K562 (cell line): Measurements from ENCODE around the gene MDP1. TPM values are rescaled to one million over a fixed set of nuclear protein-coding genes. Genes with fewer than 3 reads are reported as not detected.
A peak's percentile ranks its signal among the peaks of the same experiment; 100 is the strongest.

Experiments used
- E2F6 ChIP-seq, 2 experiments: IDR thresholded peaks; 2 replicates each; pipeline ENCODE4 v1.6.1; 2011; ENCODE audit warnings: borderline replicate concordance in 1 of 2, control low read depth in 1 of 2, low read depth in 1 of 2, low read length in 1 of 2, mild to moderate bottlenecking in 1 of 2, mixed read lengths in 1 of 2, moderate library complexity in 1 of 2; ENCODE audit not compliant: insufficient read depth in 1 of 2, insufficient read length in 1 of 2, poor library complexity in 1 of 2, severe bottlenecking in 1 of 2; ENCODE audit errors: extremely low read depth in 1 of 2
- NRF1 ChIP-seq, 2 experiments: fragments of 450-650 bp; IDR thresholded peaks in 1 of 2; conservative IDR thresholded peaks in 1 of 2; 2 replicates each; pipeline ENCODE4 v1.6.1; 2014; ENCODE audit warnings: mild to moderate bottlenecking in 2 of 2
- PRPF4 ChIP-seq: fragments of 200-400 bp; formaldehyde crosslinking; IDR thresholded peaks from one replicate; pipeline ENCODE4 v1.6.1; 2017; ENCODE audit warnings: low read length, low read depth, mild to moderate bottlenecking; ENCODE audit not compliant: insufficient read depth, poor library complexity, severe bottlenecking
- RCOR1 ChIP-seq, 2 experiments: IDR thresholded peaks; 2 replicates each; pipeline ENCODE4 v1.6.1; 2012; ENCODE audit warnings: low read depth in 2 of 2, low read length in 2 of 2, borderline replicate concordance in 1 of 2, improper control_type of control experiment in 1 of 2
- SREBF1 ChIP-seq: fragments of 150-350 bp; IDR thresholded peaks from 2 replicates; pipeline ENCODE4 v1.6.1; 2014; ENCODE audit warnings: antibody characterized with exemption, low read depth, low read length, borderline replicate concordance
- ZBTB40 ChIP-seq, 2 experiments: fragments of 450-650 bp in 1 of 2; sonication (generic) in 1 of 2; formaldehyde crosslinking in 1 of 2; IDR thresholded peaks; 2 replicates each; pipeline versions ENCODE4 v1.7.1 to v1.9.0; 2016 to 2022; ENCODE audit warnings: inconsistent platforms in 1 of 2, mild to moderate bottlenecking in 1 of 2, missing genetic modification reagents in 1 of 2
- ZKSCAN1 ChIP-seq: fragments of 150-350 bp; IDR thresholded peaks from 2 replicates; pipeline ENCODE4 v1.6.1; 2016; ENCODE audit warnings: low read depth, low read length
- polyA plus RNA-seq, 8 experiments: library from polyadenylated mRNA; depleted of rRNA in 4 of 8; stranded (reverse) in 5 of 8; unstranded in 3 of 8; fragments of >200 nt; fragmentation: Nextera tagmentation in 2 of 8; fragmentation: Illumina TruSeq in 1 of 8; extraction: Ambion mirVana in 2 of 8; extraction: Trizol in 1 of 8; gene quantifications; 2 replicates each; pipeline versions ENCODE4 v1.2.1 to v1.2.3, GENCODE V29; 2011 to 2014; ENCODE audit warnings: inconsistent platforms in 1 of 8, missing spikeins in 1 of 8
- total RNA-seq, 7 experiments: library from RNA; depleted of rRNA in 6 of 7; stranded (reverse); fragments of >200 nt in 6 of 7; fragmentation: Illumina TruSeq in 2 of 7; extraction: Trizol in 2 of 7; gene quantifications; 2 replicates each; pipeline versions ENCODE4 v1.2.1 to v1.2.3, GENCODE V29; 2011 to 2021; ENCODE audit warnings: low replicate concordance in 1 of 7
- TF ChIP-seq, protein P1 (sequence below), 3 experiments: fragments of 200-800 bp in 1 of 3; sonication (Bioruptor generic) in 1 of 3; sonication (generic) in 1 of 3; formaldehyde crosslinking in 1 of 3; IDR thresholded peaks; 2 replicates each; pipeline versions ENCODE4 v1.6.1 to v1.8.0; 2016 to 2022; ENCODE audit warnings: mild to moderate bottlenecking in 2 of 3, missing compliant biosample characterization in 2 of 3, missing genetic modification characterization in 2 of 3, missing genetic modification reagents in 1 of 3

MDP1 gene
- total and polyA plus RNA-seq, 9 of the 15 experiments (the other 6 are each of a cell fraction or from before 2014, with no cell fraction given) = 2.7 to 29.6 (median 11.0) TPM

- TF ChIP-seq E2F6 (IDR thresholded peaks at IDR 0.05; ENCODE audit: borderline replicate concordance in 1 of 2, extremely low read depth in 1 of 2, insufficient read depth in 1 of 2, insufficient read length in 1 of 2, low read depth in 1 of 2, low read length in 1 of 2, poor library complexity in 1 of 2, severe bottlenecking in 1 of 2) (no peak), RCOR1 (IDR thresholded peaks at IDR 0.05; ENCODE audit: borderline replicate concordance in 1 of 2, low read depth in 2 of 2, low read length in 2 of 2) (peak in 1 of 2 experiments; percentile 73; a peak in 2 of 4 replicates), NRF1 (conservative IDR thresholded peaks at IDR 0.05 in 1 of 2, IDR thresholded peaks at IDR 0.05 in 1 of 2) (peak; percentile 58 to 65; a peak in 3 of 4 replicates), ZKSCAN1 (no peak), PRPF4 (no peak), SREBF1 (no peak), ZBTB40 (IDR thresholded peaks at IDR 0.05) (no peak), ZBTB40 (CRISPR knock-in tag; IDR thresholded peaks at IDR 0.05) (no peak)
- TF ChIP-seq, protein P1, sequence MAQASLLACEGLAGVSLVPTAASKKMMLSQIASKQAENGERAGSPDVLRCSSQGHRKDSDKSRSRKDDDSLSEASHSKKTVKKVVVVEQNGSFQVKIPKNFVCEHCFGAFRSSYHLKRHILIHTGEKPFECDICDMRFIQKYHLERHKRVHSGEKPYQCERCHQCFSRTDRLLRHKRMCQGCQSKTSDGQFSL (CRISPR knock-in tag; IDR thresholded peaks at IDR 0.05) = peak; percentile 12; the same call in 1 of the 2 replicates
- TF ChIP-seq, protein P1 (tag; IDR thresholded peaks at IDR 0.05) = no peak
Measured at GRCh38 chr14:24215495-24216344, at the start of gene MDP1 (continued).
